Hepatocyte (in vitro differentiated cells): Measurements from ENCODE around the gene ANKRD33.

Source experiments
- CTCF ChIP-seq: fragments of 200-600 bp; sonication (generic); IDR thresholded peaks from 2 replicates; pipeline ENCODE4 v1.5.1; 2016; ENCODE audit warnings: antibody characterized with exemption, mild to moderate bottlenecking; ENCODE audit not compliant: poor library complexity
- EZH2 ChIP-seq: fragments of 200-600 bp; sonication (generic); IDR thresholded peaks from 2 replicates; pipeline ENCODE4 v1.6.1; 2016; ENCODE audit warnings: antibody characterized with exemption, mild to moderate bottlenecking, borderline replicate concordance
- EZH2phosphoT487 ChIP-seq: fragments of 200-600 bp; sonication (generic); IDR thresholded peaks from one replicate; pipeline ENCODE4 v1.6.1; 2018; ENCODE audit warnings: antibody characterized with exemption, mild to moderate bottlenecking, low read depth, moderate library complexity; ENCODE audit not compliant: unreplicated experiment, severe bottlenecking

GRCh38 chr12:51911307-51911706 is 23.4 kb downstream of the ANKRD33 start:
- TF ChIP-seq EZH2 (no peak), CTCF (no peak), EZH2phosphoT487 (no peak)
